ENCODE measurements around the gene MEGF6.
A peak's percentile ranks its signal among the peaks of the same experiment; 100 is the strongest.

DNA sequence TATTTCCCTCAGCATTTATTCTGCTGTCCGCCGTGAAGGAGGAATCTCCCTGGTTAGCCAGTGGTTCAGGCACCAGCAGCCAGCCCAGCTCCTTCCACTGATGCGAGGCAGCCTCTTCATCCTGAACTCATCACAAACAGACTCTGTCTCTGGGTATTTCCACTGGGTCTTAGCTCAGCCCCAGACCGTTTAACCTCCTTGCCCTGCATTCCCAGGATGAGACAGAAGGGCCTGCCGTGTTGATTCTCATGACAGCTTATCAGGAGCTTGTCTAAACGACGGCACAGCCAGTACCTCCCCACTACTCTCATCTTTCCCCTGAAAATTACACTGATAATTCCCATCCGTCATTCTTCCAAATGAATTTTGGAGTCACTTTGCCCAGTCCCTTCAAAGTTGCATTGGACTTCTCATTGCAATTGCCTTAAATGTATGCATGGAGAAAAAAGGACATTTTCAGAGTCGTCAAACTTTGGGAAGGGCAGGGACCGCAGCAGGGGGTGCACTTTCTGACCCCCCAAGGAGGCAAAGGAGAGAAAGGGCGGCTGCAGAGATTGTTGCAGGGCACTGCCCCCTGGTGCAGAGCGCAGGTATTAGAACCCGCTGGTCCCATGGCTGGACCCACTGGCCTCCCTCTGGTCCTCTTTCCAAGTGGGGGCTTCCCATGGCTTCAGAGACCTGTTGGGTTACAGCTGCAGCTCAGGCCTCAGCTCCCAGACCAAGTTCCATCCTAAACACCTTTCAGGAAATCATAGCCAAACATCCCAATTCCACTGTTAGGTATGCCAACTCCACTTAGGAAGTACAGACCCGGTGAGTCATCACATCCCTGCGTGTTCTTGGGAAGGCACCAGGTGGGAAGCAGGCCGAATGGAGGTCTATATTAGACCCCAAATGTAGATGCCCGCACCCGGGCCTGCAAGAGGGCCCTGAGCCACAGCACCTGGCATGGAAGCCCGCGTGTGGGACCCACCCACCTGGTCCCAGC, 3.7 kb upstream of the MEGF6 start:
- TF ChIP-seq CTCF (IDR thresholded peaks at IDR 0.05), result peak; percentile 36 to 44 (median 41)
- no peak for TF ChIP-seq POLR2A (IDR thresholded peaks at IDR 0.05)

Measured in right lobe of liver (tissue), 4 donors.